Subcutaneous adipose tissue (tissue), 4 donors: ENCODE measurements around the gene ARID1B. TPM values are rescaled to one million over a fixed set of nuclear protein-coding genes. Genes with fewer than 3 reads are reported as not detected.

Source experiments
- CTCF ChIP-seq: fragments of 450-650 bp; IDR thresholded peaks from one replicate; pipeline ENCODE4 v1.5.1; 2016; ENCODE audit warnings: low read depth, mild to moderate bottlenecking, control low read depth, antibody characterized with exemption, moderate library complexity
- total RNA-seq, 4 donors: library from RNA; depleted of rRNA; stranded (reverse); fragments of >200 nt; gene quantifications; one replicate each; pipeline ENCODE4 v1.1.0, GENCODE V29; 2016

The ARID1B gene
- total RNA-seq, 4 donors from 2014 or later = 93.8 to 137 (median 104) TPM

GRCh38 chr6:157066781-157067491 is 289.8 kb downstream of the ARID1B start:
- TF ChIP-seq CTCF = no peak

GRCh38 chr6:157067507-157067906 is 290.3 kb downstream of the ARID1B start:
- no peak for TF ChIP-seq CTCF

GRCh38 chr6:157068691-157069324 is 291.6 kb downstream of the ARID1B start:
- TF ChIP-seq CTCF = no peak

GRCh38 chr6:157069585-157069984 is 292.4 kb downstream of the ARID1B start:
- TF ChIP-seq CTCF = no peak

- TF ChIP-seq CTCF = no peak
Measured at GRCh38 chr6:157070403-157071107, 293.4 kb downstream of the ARID1B start.

- no peak for TF ChIP-seq CTCF
Measured at GRCh38 chr6:157072128-157072527, 294.9 kb downstream of the ARID1B start.

- no peak for TF ChIP-seq CTCF
Measured at GRCh38 chr6:157073596-157073995, 296.4 kb downstream of the ARID1B start.
